Central memory CD8-positive, alpha-beta T cell (primary cell): Measurements from ENCODE around the gene HRG.

Experiments
- ATAC-seq: fragments of 150-1000 bp; cut with Tn5 transposase; replicated peaks from 2 replicates; pipeline ENCODE4 v1.10.0; 2022; ENCODE audit warnings: mild to moderate bottlenecking, moderate FRiP score, moderate number of reproducible peaks; ENCODE audit not compliant: poor library complexity, severe bottlenecking; ENCODE audit errors: extremely low read depth
- DNase-seq, 2 donors: peaks; one replicate each; pipeline ENCODE4 v3.0.0; 2021; ENCODE audit warnings: low spot score in 2 of 2
- H3K27ac Mint-ChIP-seq: one replicate; pipeline ENCODE4 v1.8.0; 2022; ENCODE audit warnings: low read depth, mild to moderate bottlenecking, moderate library complexity, mixed read lengths
- H3K27me3 Mint-ChIP-seq: one replicate; pipeline ENCODE4 v1.8.0; 2022; ENCODE audit warnings: mixed read lengths
- H3K36me3 Mint-ChIP-seq: one replicate; pipeline ENCODE4 v1.8.0; 2022; ENCODE audit warnings: mild to moderate bottlenecking, moderate library complexity, mixed read lengths; ENCODE audit not compliant: insufficient read depth
- H3K4me1 Mint-ChIP-seq: one replicate; pipeline ENCODE4 v1.8.0; 2022; ENCODE audit warnings: mixed read lengths
- H3K4me3 Mint-ChIP-seq: one replicate; pipeline ENCODE4 v1.8.0; 2022; ENCODE audit warnings: mild to moderate bottlenecking, moderate library complexity, mixed read lengths
- H3K9me3 Mint-ChIP-seq: one replicate; pipeline ENCODE4 v1.8.0; 2022; ENCODE audit warnings: mixed read lengths

Gene HRG

DNA sequence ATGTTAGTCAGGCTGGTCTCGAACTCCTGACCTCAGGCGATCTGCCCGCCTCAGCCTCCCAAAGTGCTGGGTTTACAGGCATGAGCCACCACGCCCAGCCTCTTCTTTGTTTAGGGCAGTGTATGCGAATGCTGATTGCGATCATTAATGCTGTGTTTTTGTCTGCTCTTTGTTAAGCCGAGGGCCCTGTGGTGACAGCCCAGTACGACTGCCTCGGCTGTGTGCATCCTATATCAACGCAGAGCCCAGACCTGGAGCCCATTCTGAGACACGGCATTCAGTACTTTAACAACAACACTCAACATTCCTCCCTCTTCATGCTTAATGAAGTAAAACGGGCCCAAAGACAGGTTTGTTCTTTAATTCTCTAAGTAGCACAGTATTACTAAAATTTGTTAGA is 59.1 kb downstream of the HRG start:
- ATAC-seq (no peak), DNase-seq (no peak)
- no peak overlapping the region for H3K27ac Mint-ChIP-seq
- H3K9me3 Mint-ChIP-seq = no peaks in the 10 kb centered on the region
- H3K4me1 Mint-ChIP-seq = no peaks in the 10 kb centered on the region
- H3K36me3 Mint-ChIP-seq = no peaks in the 10 kb centered on the region
- H3K27me3 Mint-ChIP-seq = no peaks in the 10 kb centered on the region
- H3K4me3 Mint-ChIP-seq = no peak overlapping the region
